Stimulated activated naive CD8-positive, alpha-beta T cell treated with anti-CD3 and anti-CD28 coated beads, Interleukin-15, Interleukin-2, amounts not matched to agents 100 ng/mL and 50 ng/mL, for 24 hours (primary cell): Measurements from ENCODE around the gene CXorf51A.
"Not testable (repeated sequence)": the region's sequence is repeated elsewhere in the genome, so short reads cannot be mapped to it uniquely, and the experiment has no call there.

Source experiments
- H3K27ac Mint-ChIP-seq: one replicate; pipeline ENCODE4 v1.8.0; 2021; ENCODE audit warnings: mild to moderate bottlenecking, mixed read lengths
- H3K27me3 Mint-ChIP-seq: one replicate; pipeline ENCODE4 v1.8.0; 2021; ENCODE audit warnings: mixed read lengths
- H3K36me3 Mint-ChIP-seq: one replicate; pipeline ENCODE4 v1.8.0; 2021; ENCODE audit warnings: low read depth, mixed read lengths
- H3K4me1 Mint-ChIP-seq: one replicate; pipeline ENCODE4 v1.8.0; 2021; ENCODE audit warnings: low read depth, mixed read lengths
- H3K4me3 Mint-ChIP-seq: one replicate; pipeline ENCODE4 v1.8.0; 2021; ENCODE audit warnings: mild to moderate bottlenecking, mixed read lengths
- H3K9me3 Mint-ChIP-seq: one replicate; pipeline ENCODE4 v1.8.0; 2021; ENCODE audit warnings: mixed read lengths

The CXorf51A gene

DNA sequence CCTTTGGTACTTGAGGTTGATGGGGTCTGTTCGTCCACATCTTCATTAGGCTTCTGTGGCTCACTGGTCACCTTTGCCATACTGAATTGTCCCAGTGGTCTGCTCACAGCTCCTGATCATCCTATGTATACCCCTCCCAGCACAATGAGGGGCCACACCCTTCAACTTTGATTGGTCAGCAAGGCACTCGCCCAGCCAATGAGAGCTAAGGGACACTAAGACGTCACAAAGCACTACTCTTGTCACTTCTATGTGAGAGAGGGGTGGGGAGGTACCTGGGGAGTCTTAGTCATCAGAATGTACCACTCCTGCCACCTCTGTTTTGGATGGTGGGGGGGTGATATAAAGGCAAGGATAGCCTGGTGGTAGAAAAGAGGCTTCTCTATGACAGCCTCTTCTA lies at the start of gene CXorf51A:
CXorf51A (minus strand) TSS at position 101 of the 400 bp plus-strand sequence; CDS start at position 80, 21 bp downstream.
- not testable (repeated sequence) for H3K4me3 Mint-ChIP-seq, H3K36me3 Mint-ChIP-seq

DNA sequence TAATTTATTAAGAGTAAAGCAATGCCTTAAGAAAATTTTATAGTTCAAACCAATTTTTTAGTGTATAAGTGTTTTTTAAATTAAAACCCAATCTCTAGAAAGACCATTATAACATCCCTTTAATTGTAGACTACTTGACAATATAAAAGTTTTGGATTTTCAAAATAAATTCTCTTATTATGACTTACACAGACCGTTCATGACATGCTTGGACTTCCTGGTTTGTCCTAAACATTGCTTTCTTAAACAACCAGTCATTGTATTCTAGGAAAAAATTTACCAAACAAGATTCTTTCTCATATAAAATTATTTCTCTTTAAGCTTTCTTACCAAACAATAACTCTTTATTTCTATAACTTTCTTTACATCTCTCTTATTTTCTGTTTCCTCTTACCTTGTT lies 49.0 kb upstream of the CXorf51A start:
- H3K27me3 Mint-ChIP-seq, result no peaks in the 10 kb centered on the region
- no peaks in the 10 kb centered on the region for H3K4me1 Mint-ChIP-seq
- H3K36me3 Mint-ChIP-seq, result no peaks in the 10 kb centered on the region
- H3K4me3 Mint-ChIP-seq, result no peak overlapping the region
- H3K9me3 Mint-ChIP-seq, result no peaks in the 10 kb centered on the region
- H3K27ac Mint-ChIP-seq, result no peak overlapping the region

More for the DNA sequence above, at the start of gene CXorf51A:
- H3K27me3 Mint-ChIP-seq, H3K4me1 Mint-ChIP-seq, H3K27ac Mint-ChIP-seq, H3K9me3 Mint-ChIP-seq: not testable (repeated sequence)

DNA sequence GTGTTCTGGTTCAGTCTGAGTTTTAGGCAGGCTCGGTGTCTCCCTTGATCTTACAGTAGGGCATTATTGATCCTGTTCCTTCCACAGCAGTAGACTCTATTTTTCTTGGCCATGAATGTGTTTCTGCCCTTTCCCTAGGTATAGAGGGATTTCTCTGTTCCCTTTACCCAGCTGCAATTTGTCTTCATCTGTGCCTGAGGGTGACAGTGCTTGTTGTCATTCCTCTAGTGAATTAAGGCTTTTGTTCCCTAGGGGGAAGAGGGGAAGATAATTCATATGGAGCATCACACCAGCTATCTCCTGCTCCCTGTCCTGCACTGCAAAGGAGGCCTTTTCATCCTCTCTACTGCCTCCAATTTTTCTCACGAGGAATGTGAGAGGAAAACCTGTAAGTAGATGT lies 39.7 kb upstream of the CXorf51A start:
- H3K36me3 Mint-ChIP-seq, result no peaks in the 10 kb centered on the region
- peaks cover 5% of the 10 kb centered on the region for H3K9me3 Mint-ChIP-seq
- no peaks in the 10 kb centered on the region for H3K27me3 Mint-ChIP-seq
- no peaks in the 10 kb centered on the region for H3K4me1 Mint-ChIP-seq
- H3K4me3 Mint-ChIP-seq, result no peak overlapping the region
- H3K27ac Mint-ChIP-seq, result no peak overlapping the region

DNA sequence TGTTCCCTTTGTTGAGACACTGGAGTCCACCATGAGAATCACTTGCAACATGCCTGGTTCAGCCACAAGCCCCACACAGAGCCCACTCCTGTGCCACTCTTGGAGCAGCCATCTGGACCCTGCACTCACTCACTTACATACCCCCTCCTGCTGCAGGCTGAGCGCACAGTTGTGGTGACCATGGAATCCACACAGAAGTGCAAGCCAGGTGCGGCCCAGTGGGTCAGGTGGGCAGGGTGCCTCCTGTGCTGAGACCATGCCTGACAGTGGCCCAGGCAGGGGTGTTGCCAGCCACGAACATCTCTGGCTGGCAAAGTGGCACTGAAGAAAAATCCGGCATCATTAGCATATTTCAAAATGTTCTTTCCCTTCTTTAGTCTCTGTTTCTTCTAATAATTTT lies 17.4 kb upstream of the CXorf51A start:
- no peak overlapping the region for H3K27ac Mint-ChIP-seq
- no peaks in the 10 kb centered on the region for H3K27me3 Mint-ChIP-seq
- no peak overlapping the region for H3K4me3 Mint-ChIP-seq
- no peaks in the 10 kb centered on the region for H3K4me1 Mint-ChIP-seq
- H3K9me3 Mint-ChIP-seq, result no peaks in the 10 kb centered on the region
- H3K36me3 Mint-ChIP-seq, result no peaks in the 10 kb centered on the region

DNA sequence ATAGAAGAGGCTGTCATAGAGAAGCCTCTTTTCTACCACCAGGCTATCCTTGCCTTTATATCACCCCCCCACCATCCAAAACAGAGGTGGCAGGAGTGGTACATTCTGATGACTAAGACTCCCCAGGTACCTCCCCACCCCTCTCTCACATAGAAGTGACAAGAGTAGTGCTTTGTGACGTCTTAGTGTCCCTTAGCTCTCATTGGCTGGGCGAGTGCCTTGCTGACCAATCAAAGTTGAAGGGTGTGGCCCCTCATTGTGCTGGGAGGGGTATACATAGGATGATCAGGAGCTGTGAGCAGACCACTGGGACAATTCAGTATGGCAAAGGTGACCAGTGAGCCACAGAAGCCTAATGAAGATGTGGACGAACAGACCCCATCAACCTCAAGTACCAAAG lies 5.1 kb downstream of the CXorf51A start, which contains the start of gene CXorf51B:
CXorf51B (plus strand) TSS at position 301 of the 400 bp plus-strand sequence; CDS start at position 322, 21 bp downstream.
- H3K27ac Mint-ChIP-seq, H3K9me3 Mint-ChIP-seq, H3K36me3 Mint-ChIP-seq, H3K27me3 Mint-ChIP-seq, H3K4me3 Mint-ChIP-seq, H3K4me1 Mint-ChIP-seq: not testable (repeated sequence)
